Omental fat pad (tissue), 4 donors: ENCODE data around the gene ST3GAL5. TPM values are rescaled to one million over a fixed set of nuclear protein-coding genes. Genes with fewer than 3 reads are reported as not detected.
A peak's percentile ranks its signal among the peaks of the same experiment; 100 is the strongest.

Source experiments
- ATAC-seq: fragments of 150-250 bp; one replicate; pipeline ENCODE4 v1.9.1; 2016; ENCODE audit warnings: mild to moderate bottlenecking, moderate library complexity; ENCODE audit not compliant: low FRiP score
- DNase-seq: peaks from one replicate; pipeline ENCODE4 v3.0.0-alpha.2; 2019; ENCODE audit warnings: low spot score
- total RNA-seq, 4 donors: library from RNA; depleted of rRNA; stranded (reverse); fragments of >200 nt; gene quantifications; one replicate each; pipeline ENCODE4 v1.1.0, GENCODE V29; 2016
- TF ChIP-seq, protein P1 (sequence below), 3 donors: fragments of 450-650 bp; IDR thresholded peaks; one replicate each; pipeline ENCODE4 v1.5.1; 2016 to 2017; ENCODE audit warnings: antibody characterized with exemption in 3 of 3, mild to moderate bottlenecking in 3 of 3, moderate library complexity in 2 of 3

Gene ST3GAL5
- total RNA-seq, 4 donors from 2014 or later, result 41.7 to 89.5 (median 59.4) TPM

GRCh38 chr2:85871494-85872164, 17.2 kb downstream of the ST3GAL5 start:
- TF ChIP-seq, protein P1, sequence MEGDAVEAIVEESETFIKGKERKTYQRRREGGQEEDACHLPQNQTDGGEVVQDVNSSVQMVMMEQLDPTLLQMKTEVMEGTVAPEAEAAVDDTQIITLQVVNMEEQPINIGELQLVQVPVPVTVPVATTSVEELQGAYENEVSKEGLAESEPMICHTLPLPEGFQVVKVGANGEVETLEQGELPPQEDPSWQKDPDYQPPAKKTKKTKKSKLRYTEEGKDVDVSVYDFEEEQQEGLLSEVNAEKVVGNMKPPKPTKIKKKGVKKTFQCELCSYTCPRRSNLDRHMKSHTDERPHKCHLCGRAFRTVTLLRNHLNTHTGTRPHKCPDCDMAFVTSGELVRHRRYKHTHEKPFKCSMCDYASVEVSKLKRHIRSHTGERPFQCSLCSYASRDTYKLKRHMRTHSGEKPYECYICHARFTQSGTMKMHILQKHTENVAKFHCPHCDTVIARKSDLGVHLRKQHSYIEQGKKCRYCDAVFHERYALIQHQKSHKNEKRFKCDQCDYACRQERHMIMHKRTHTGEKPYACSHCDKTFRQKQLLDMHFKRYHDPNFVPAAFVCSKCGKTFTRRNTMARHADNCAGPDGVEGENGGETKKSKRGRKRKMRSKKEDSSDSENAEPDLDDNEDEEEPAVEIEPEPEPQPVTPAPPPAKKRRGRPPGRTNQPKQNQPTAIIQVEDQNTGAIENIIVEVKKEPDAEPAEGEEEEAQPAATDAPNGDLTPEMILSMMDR (IDR thresholded peaks at IDR 0.05), result no peak
- ATAC-seq (no peak), DNase-seq (no peak)

- no peak for ATAC-seq
- TF ChIP-seq, protein P1 (IDR thresholded peaks at IDR 0.05), result no peak
- no peak for DNase-seq
These were observed 20.0 kb downstream of the ST3GAL5 start for GRCh38 chr2:85868822-85869221.

GRCh38 chr2:85867556-85868292, 21.1 kb downstream of the ST3GAL5 start:
- TF ChIP-seq, protein P1 (IDR thresholded peaks at IDR 0.05), result no peak
- ATAC-seq (no peak), DNase-seq (no peak)

DNA sequence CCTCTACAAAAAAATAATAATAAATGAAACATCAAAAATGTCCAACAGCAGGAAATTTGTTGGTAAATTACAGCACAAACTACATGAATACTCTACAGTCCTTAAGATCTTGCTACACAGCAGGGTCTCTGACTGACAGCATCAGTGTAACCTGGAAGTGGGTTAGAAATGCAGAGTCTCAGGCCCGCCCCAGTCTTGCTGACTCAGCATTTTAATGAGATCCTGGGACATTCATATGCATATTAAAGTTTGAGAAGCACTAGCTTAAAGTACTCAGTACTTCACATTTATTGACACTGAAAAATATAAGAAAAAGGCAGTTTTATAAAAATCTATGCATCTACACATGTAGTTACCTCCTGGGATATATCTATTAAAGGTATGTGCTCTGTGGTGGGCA, 21.7 kb downstream of the ST3GAL5 start:
- ATAC-seq (no peak), DNase-seq (no peak)
- TF ChIP-seq, protein P1 (IDR thresholded peaks at IDR 0.05), result no peak

GRCh38 chr2:85866165-85866659, 22.6 kb downstream of the ST3GAL5 start:
- no peak for ATAC-seq

GRCh38 chr2:85865539-85866164, 23.1 kb downstream of the ST3GAL5 start:
- peak; percentile 70 for ATAC-seq
- TF ChIP-seq, protein P1 (IDR thresholded peaks at IDR 0.05), result no peak

More at GRCh38 chr2:85866165-85866659, 22.6 kb downstream of the ST3GAL5 start:
- no peak for DNase-seq
- TF ChIP-seq, protein P1 (IDR thresholded peaks at IDR 0.05), result no peak

More at GRCh38 chr2:85865539-85866164, 23.1 kb downstream of the ST3GAL5 start:
- no peak for DNase-seq
